Heart right ventricle (tissue), 16 donors: ENCODE data around the gene NR2F1-AS1. TPM values are rescaled to one million over a fixed set of nuclear protein-coding genes. Genes with fewer than 3 reads are reported as not detected.

ENCODE experiments used
- ATAC-seq, 8 donors: fragments of 200-7000 bp; cut with Tn5 transposase; one replicate each; pipeline ENCODE4 v1.9.1; 2020; ENCODE audit warnings: mild to moderate bottlenecking in 8 of 8, moderate library complexity in 8 of 8, moderate number of reproducible peaks in 1 of 8
- DNase-seq, 2 donors: peaks; one replicate each; pipeline ENCODE4 v3.0.0-alpha.2; 2020
- H3K27ac ChIP-seq, 10 donors: fragments of 200-600 bp; sonication (generic) in 2 of 10; one replicate each; pipeline versions ENCODE4 v1.5.0 to v1.8.0; 2020 to 2022; ENCODE audit warnings: mild to moderate bottlenecking in 3 of 10
- H3K27me3 ChIP-seq, 7 donors: fragments of 200-600 bp; one replicate each; pipeline ENCODE4 v1.8.0; 2021 to 2022; ENCODE audit warnings: mild to moderate bottlenecking in 2 of 7
- H3K36me3 ChIP-seq, 9 donors: fragments of 200-600 bp; sonication (generic) in 1 of 9; one replicate each; pipeline versions ENCODE4 v1.5.0 to v1.8.0; 2020 to 2022; ENCODE audit warnings: mild to moderate bottlenecking in 2 of 9
- H3K4me1 ChIP-seq, 9 donors: fragments of 200-600 bp; sonication (generic) in 1 of 9; one replicate each; pipeline versions ENCODE4 v1.5.0 to v1.8.0; 2020 to 2022; ENCODE audit warnings: mild to moderate bottlenecking in 4 of 9
- H3K4me3 ChIP-seq, 10 donors: fragments of 200-600 bp; sonication (generic) in 2 of 10; one replicate each; pipeline versions ENCODE4 v1.5.0 to v1.8.0; 2020 to 2022; ENCODE audit warnings: mild to moderate bottlenecking in 7 of 10, moderate library complexity in 2 of 10
- H3K9me3 ChIP-seq, 11 donors: fragments of 200-600 bp in 10 of 11; sonication (generic) in 2 of 11; one replicate each; pipeline versions ENCODE4 v1.5.0 to v1.8.0; 2013 to 2022; ENCODE audit warnings: mild to moderate bottlenecking in 2 of 11, control low read depth in 1 of 11, moderate library complexity in 1 of 11
- CTCF ChIP-seq, 9 donors: fragments of 200-600 bp; sonication (generic) in 2 of 9; IDR thresholded peaks; one replicate each; pipeline versions ENCODE4 v1.5.0 to v1.8.0; 2021 to 2022; ENCODE audit warnings: antibody characterized with exemption in 9 of 9, mild to moderate bottlenecking in 5 of 9, moderate library complexity in 1 of 9
- WGBS, 2 donors: extraction: QIAGEN DNeasy Blood & Tissue Kit; methylation state at CpG; one replicate each; pipeline ENCODE4 v1.1.7; 2013; ENCODE audit warnings: inconsistent platforms in 1 of 2; 5-methylcytosine and 5-hydroxymethylcytosine counted together
- intact Hi-C, 10 donors: fragments of 100-400 bp; cut with DNase I; formaldehyde crosslinking; loops; one replicate each; pipeline versions ENCODE4 v1.11.1 to v1.14.2; 2022
- polyA plus RNA-seq, 2 donors: library from polyadenylated mRNA; stranded (reverse); fragments of 200-250 nt; gene quantifications; one replicate each; pipeline ENCODE4 v1.2.3, GENCODE V29; 2013
- total RNA-seq, 10 donors: library from RNA; stranded (reverse); fragmentation: NEBNext Ultra II Directional in 3 of 10; extraction: Animal tissue kit (Norgen Biotek cat#: 25700) in 3 of 10; gene quantifications; one replicate each; pipeline versions ENCODE4 v1.2.1 to v1.2.4, GENCODE V29; 2021 to 2023
- donor health status: Arrhythmogenic right ventricular cardiomyopathy.
- donor health status: ischemic (EF 13 %, LVEDD 7.1; RV severe dilation, severe dysfunction).
- donor health status: healthy with polysubstance abuse.
- donor health status: DM: no; HTN: yes; CAD: no.
- donor health status: DM: no; HTN: no; CAD: no.
- donor health status: ischemic (EF 25% LVEDD 6.9; RV normal size, moderate dysfunction).
- donor health status: ischemic (EF 25% LVEDD 5.7; RV mildly dilated, moderate dysfunction).
- donor health status: healthy.
- donor health status: DM: yes; HTN: yes; CAD: no.
- donor health status: Ischemic cardiomyopathy.
- donor health status: ischemic (EF 35%, LVEDD 5.7; RV mildly dilated, moderate dysfunction).
- donor health status: nonischemic (EF 11% LVEDD 7.7; RV severe dilation, severe dysfunction).
- donor health status: DM: yes; HTN: yes; CAD: no.
- donor health status: PGD.
- donor health status: ischemic (EF 29% LVEDD 5.4; RV normal size, mild dysfunction).
- donor health status: nonischemic (EF 23%, LVEDD 6.1; RV moderate dilation, normal function).

The NR2F1-AS1 gene
- total and polyA plus RNA-seq, 12 donors = 0.41 to 2.9 (median 0.59) TPM; not detected in 1

- DNase-seq = no peak
- ATAC-seq = no peak
- H3K4me1 ChIP-seq = peaks cover 4 to 44% (median 22%) of the 10 kb centered on the region in 9 donors
- H3K27me3 ChIP-seq = peaks cover 14 to 89% (median 77%) of the 10 kb centered on the region in 7 donors
- no peak for TF ChIP-seq CTCF (IDR thresholded peaks at IDR 0.05)
- WGBS, 2 donors = 1 to 2% methylated on average over 59 to 70 of the region's 70 CpGs
- H3K4me3 ChIP-seq = peak overlapping the region in 9 of 10 donors; percentile 41 to 54 (median 50)
- no peak overlapping the region for H3K27ac ChIP-seq
- H3K9me3 ChIP-seq = no peaks in the 10 kb centered on the region
- intact Hi-C loops = loop anchor here in 5 of 10 donors (10.0 kb wide), 3 partner anchors 220 to 1110 kb away; no protein-coding TSS in a partner anchor
- no peaks in the 10 kb centered on the region for H3K36me3 ChIP-seq
These were observed 4.2 kb upstream of the NR2F1-AS1 start for GRCh38 chr5:93585041-93585766.

- DNase-seq (no peak), ATAC-seq (no peak)
- WGBS, 2 donors = 0 to 2% methylated on average over 9 to 46 of the region's 48 CpGs
- intact Hi-C loops = loop anchor here in 6 of 10 donors (5.0 to 10.0 kb wide), 4 partner anchors 218 to 1110 kb away; no protein-coding TSS in a partner anchor
- no peaks in the 10 kb centered on the region for H3K36me3 ChIP-seq
- peaks cover 6 to 50% (median 28%) of the 10 kb centered on the region in 9 donors for H3K4me1 ChIP-seq
- no peak overlapping the region for H3K27ac ChIP-seq
- no peaks in the 10 kb centered on the region for H3K9me3 ChIP-seq
- peaks cover 14 to 89% (median 82%) of the 10 kb centered on the region in 7 donors for H3K27me3 ChIP-seq
- H3K4me3 ChIP-seq = peak overlapping the region in 9 of 10 donors; percentile 41 to 54 (median 50)
- no peak for TF ChIP-seq CTCF (IDR thresholded peaks at IDR 0.05)
These were observed 3.6 kb upstream of the NR2F1-AS1 start for GRCh38 chr5:93584596-93585040.

- Histone ChIP-seq H3K36me3 (no peaks in the 10 kb centered on the region), H3K27ac (no peak overlapping the region), H3K9me3 (no peaks in the 10 kb centered on the region), H3K27me3 (peaks cover 14 to 89% (median 83%) of the 10 kb centered on the region in 7 donors), H3K4me1 (peaks cover 6 to 57% (median 34%) of the 10 kb centered on the region in 9 donors), H3K4me3 (peak overlapping the region; percentile 14 to 54 (median 49))
- DNase-seq (peak in 1 of 2 donors; percentile 45), ATAC-seq (peak in 3 of 8 donors; percentile 9 to 27 (median 18))
- intact Hi-C loops = loop anchor here in 6 of 10 donors (1.0 to 10.0 kb wide), 5 partner anchors 23 to 1111 kb away; no protein-coding TSS in a partner anchor
- TF ChIP-seq CTCF (IDR thresholded peaks at IDR 0.05) = no peak
- 1% methylated on average over 62 to 107 of the region's 110 CpGs for WGBS, 2 donors
These were observed 3.0 kb upstream of the NR2F1-AS1 start for GRCh38 chr5:93583768-93584595.

GRCh38 chr5:93583439-93583767, 2.4 kb upstream of the NR2F1-AS1 start:
- H3K4me1 ChIP-seq = peaks cover 6 to 61% (median 40%) of the 10 kb centered on the region in 9 donors
- peak overlapping the region; percentile 14 to 54 (median 49) for H3K4me3 ChIP-seq
- peaks cover 14 to 89% (median 83%) of the 10 kb centered on the region in 7 donors for H3K27me3 ChIP-seq
- intact Hi-C loops = loop anchor here in 6 of 10 donors (1.0 to 10.0 kb wide), 5 partner anchors 24 to 1111 kb away; no protein-coding TSS in a partner anchor
- WGBS, 2 donors = 1 to 3% methylated on average over 4 of the region's 4 CpGs
- H3K9me3 ChIP-seq = no peaks in the 10 kb centered on the region
- ATAC-seq (no peak), DNase-seq (no peak)
- H3K27ac ChIP-seq = no peak overlapping the region
- no peak for TF ChIP-seq CTCF (IDR thresholded peaks at IDR 0.05)
- H3K36me3 ChIP-seq = no peaks in the 10 kb centered on the region
